Neuron (in vitro differentiated cells): ENCODE results near the gene ZNF780B.
A peak's percentile ranks its signal among the peaks of the same experiment; 100 is the strongest.
"Not testable (repeated sequence)": the region's sequence is repeated elsewhere in the genome, so short reads cannot be mapped to it uniquely, and the experiment has no call there.

Experiments
- H2AFZ ChIP-seq: one replicate; pipeline ENCODE4 v1.6.1; 2013; ENCODE audit warnings: low read depth, mild to moderate bottlenecking, inconsistent platforms, low read length, moderate library complexity
- H3K27me3 ChIP-seq: one replicate; pipeline ENCODE4 v1.6.1; 2013; ENCODE audit warnings: low read length; ENCODE audit not compliant: insufficient read depth
- H3K36me3 ChIP-seq: one replicate; pipeline ENCODE4 v1.6.1; 2013; ENCODE audit warnings: low read length; ENCODE audit not compliant: insufficient read depth
- H3K4me1 ChIP-seq: one replicate; pipeline ENCODE4 v1.6.1; 2013; ENCODE audit warnings: low read length; ENCODE audit not compliant: insufficient read depth
- H3K4me3 ChIP-seq: 2 replicates; pipeline ENCODE4 v1.5.1; 2013; ENCODE audit warnings: mild to moderate bottlenecking, low read length, moderate library complexity
- H3K9me3 ChIP-seq: one replicate; pipeline ENCODE4 v1.6.1; 2013; ENCODE audit warnings: low read length

The ZNF780B gene

DNA sequence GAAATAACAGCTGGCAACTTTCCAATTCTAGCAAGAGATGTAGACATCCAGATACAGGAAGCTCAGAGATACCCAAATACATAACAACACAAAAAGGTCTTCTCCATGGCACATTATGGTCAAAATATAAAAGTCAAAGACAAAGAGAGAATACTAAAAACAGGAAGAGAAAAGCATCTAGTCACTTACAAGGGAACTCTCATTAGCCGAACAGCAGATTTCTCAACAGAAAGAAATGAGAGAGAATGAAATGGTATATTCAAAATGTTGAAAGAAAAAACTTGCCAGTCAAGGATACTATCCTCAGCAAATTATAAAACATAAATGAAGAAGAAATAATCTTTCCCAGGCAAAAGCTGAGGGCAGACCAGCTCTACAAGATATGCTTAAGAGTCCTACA, 22.3 kb upstream of the ZNF780B start:
- Histone ChIP-seq H3K4me1 (no peaks in the 10 kb centered on the region), H3K27me3 (no peaks in the 10 kb centered on the region), H3K4me3 (no peak overlapping the region), H2AFZ (no peak overlapping the region), H3K9me3 (peaks cover 37% of the 10 kb centered on the region), H3K36me3 (peaks cover 76% of the 10 kb centered on the region)

DNA sequence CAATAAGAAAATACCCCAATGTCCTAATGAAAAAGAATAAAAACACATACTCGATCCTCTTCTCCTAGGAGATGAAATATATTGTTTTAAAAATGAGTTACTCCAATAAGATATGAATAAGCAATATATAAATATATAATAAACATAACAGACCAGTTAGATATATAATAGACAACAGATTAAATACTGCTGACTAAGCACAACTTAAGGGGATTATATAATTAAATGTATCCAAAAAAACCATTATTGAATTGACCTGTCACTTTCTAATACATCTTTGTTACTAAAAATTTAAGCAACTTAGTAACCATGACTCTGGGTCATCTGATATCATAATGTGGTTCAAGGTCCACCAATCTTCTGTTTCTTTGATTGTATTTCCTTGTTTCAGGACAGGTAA, 14.0 kb upstream of the ZNF780B start:
- Histone ChIP-seq H3K27me3 (no peaks in the 10 kb centered on the region), H3K9me3 (peaks cover 22% of the 10 kb centered on the region), H3K4me3 (no peak overlapping the region), H2AFZ (no peak overlapping the region), H3K36me3 (peaks cover 18% of the 10 kb centered on the region), H3K4me1 (peaks cover 3% of the 10 kb centered on the region)

DNA sequence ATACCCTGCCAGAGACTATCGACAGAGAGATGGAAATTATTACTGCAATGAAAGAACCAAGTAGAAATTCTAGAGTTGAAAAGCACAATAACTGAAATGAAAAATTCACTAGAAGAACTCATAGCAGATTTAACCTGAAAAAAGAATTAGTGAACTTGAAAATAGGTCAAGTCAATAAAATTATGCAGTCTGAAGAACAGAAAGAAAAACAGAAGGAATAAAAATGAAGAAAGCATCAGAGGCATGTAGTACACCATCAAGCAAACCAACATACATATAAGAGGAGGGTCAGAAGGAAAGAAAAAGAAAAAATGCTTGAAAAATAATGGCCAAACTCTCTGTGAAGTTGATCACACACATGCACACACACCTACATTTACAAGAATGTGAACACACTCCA, 3.6 kb upstream of the ZNF780B start:
- Histone ChIP-seq H3K36me3 (no peaks in the 10 kb centered on the region), H3K4me3 (no peak overlapping the region), H3K9me3 (peaks cover 11% of the 10 kb centered on the region), H3K4me1 (peaks cover 14% of the 10 kb centered on the region), H3K27me3 (no peaks in the 10 kb centered on the region), H2AFZ (no peak overlapping the region)

DNA sequence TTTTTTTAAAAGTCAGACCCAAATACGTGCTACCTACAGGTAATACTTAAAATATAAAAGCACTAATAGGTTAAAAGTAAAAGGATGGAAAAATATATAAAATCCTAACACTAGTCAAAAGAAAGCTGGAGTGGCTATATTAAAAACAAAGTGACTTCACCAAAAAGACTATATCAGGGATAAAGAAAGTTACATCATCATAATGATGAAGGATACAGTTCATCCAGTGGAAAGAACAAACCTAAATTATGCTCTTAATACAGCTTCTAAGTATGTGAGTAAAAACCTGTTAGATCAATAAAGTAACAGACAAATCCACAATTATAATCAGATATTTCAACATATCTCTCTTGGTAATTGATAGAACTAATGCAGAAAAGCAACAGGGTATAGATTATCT, 1.1 kb upstream of the ZNF780B start:
- H2AFZ ChIP-seq, result peak overlapping the region; percentile 89
- no peaks in the 10 kb centered on the region for H3K36me3 ChIP-seq
- H3K4me1 ChIP-seq, result peaks cover 17% of the 10 kb centered on the region
- H3K27me3 ChIP-seq, result no peaks in the 10 kb centered on the region
- peaks cover 11% of the 10 kb centered on the region for H3K9me3 ChIP-seq
- H3K4me3 ChIP-seq, result peak overlapping the region; percentile 67

DNA sequence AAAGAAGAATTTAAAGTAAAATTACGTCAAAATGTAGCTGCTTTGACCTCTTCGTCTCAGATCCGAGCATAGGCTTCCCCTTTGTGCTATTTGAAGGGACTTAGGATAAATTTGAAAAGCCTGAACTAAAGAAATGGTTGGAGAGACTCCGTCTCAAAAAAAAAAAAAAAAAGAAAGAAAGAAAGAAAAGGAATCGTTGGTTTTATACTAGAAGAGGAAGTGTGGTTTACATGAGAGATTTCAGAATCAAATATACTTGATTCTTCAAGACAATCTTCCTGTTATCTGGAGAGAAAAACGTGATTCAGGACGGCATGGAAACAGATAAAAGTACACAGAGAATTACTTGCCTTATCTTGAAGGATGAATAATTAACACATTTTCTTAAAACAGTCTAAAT, 474 bp upstream of the ZNF780B start:
- Histone ChIP-seq H3K9me3 (peaks cover 13% of the 10 kb centered on the region), H3K4me3 (peak overlapping the region; percentile 67), H3K4me1 (peaks cover 17% of the 10 kb centered on the region), H3K27me3 (no peaks in the 10 kb centered on the region), H2AFZ (peak overlapping the region; percentile 89), H3K36me3 (no peaks in the 10 kb centered on the region)

DNA sequence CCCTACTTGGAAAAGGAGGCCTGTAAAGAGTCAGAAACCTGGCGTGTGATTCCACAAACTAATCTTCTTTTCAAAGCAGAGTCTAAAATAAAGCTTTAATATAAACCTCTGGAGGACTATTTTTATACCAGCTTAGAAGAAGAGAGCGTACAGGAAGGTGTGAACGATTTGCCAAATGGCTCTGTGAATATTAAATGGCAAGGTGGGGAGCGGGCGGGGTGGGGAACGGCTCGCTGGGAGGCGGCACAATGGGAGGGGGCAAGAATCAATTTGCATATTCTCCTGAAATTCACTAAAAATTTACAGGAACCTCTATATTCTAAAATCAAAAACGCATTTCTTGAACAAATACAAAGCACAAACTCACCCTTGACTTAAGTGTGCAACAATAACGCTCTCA, 982 bp downstream of the ZNF780B start:
- H2AFZ ChIP-seq, result no peak overlapping the region
- peaks cover 19% of the 10 kb centered on the region for H3K9me3 ChIP-seq
- H3K36me3 ChIP-seq, result no peaks in the 10 kb centered on the region
- H3K4me1 ChIP-seq, result peaks cover 17% of the 10 kb centered on the region
- no peaks in the 10 kb centered on the region for H3K27me3 ChIP-seq
- peak overlapping the region; percentile 67 for H3K4me3 ChIP-seq

DNA sequence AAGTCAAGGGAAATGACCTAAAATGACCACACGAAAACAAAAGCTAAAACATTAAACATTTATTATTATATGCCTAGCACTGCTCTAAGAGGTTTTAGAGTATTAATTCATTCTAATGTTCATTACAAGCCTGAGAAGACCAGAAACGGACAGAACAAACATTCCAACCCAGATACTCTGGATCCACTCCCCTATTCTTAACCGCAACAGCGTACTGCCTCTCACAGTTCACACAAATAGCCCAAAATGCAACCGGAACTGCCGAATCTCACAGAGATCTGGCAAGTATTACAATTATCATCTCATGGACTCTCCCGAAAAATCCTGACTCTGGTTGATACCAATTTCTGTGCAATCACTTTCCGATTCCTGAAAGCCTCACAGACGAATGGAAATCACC, 1.4 kb downstream of the ZNF780B start:
- no peak overlapping the region for H2AFZ ChIP-seq
- H3K4me3 ChIP-seq, result peak overlapping the region; percentile 67
- H3K27me3 ChIP-seq, result no peaks in the 10 kb centered on the region
- H3K36me3 ChIP-seq, result peaks cover 1% of the 10 kb centered on the region
- H3K4me1 ChIP-seq, result peaks cover 17% of the 10 kb centered on the region
- peaks cover 15% of the 10 kb centered on the region for H3K9me3 ChIP-seq

DNA sequence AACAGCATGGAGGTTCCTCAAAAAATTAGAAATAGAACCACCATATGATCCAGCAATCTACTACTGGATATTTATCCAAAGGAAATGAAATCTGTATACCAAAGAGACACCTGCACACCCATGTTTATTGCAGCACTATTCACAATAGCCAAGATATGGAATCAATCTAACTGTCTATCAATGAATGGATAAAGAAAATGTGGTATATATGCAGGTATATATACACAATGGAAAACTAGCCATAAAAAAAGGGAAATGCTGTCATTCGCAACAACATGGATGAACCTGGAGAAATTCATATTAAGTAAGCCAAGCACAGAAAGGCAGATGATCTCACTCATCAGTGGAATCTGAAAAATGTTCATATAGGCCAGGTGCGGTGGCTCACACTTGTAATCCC, 2.5 kb downstream of the ZNF780B start:
- no peak overlapping the region for H2AFZ ChIP-seq
- no peaks in the 10 kb centered on the region for H3K27me3 ChIP-seq
- peaks cover 18% of the 10 kb centered on the region for H3K9me3 ChIP-seq
- peaks cover 10% of the 10 kb centered on the region for H3K36me3 ChIP-seq
- H3K4me3 ChIP-seq, result no peak overlapping the region
- H3K4me1 ChIP-seq, result peaks cover 17% of the 10 kb centered on the region

DNA sequence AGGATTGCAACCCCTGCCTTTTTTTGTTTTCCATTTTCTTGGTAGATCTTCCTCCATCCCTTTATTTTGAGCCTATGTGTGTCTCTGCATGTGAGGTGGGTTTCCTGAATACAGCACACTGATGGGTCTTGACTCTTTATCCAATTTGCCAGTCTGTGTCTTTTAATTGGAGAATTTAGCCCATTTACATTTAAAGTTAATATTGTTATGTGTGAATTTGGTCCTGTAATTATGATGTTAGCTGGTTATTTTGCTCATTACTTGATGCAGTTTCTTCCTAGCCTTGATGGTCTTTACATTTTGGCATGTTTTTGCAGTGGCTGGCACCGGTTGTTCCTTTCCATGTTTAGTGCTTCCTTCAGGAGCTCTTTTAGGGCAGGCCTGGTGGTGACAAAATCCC, 14.3 kb downstream of the ZNF780B start:
- H3K36me3 ChIP-seq, result peaks cover 26% of the 10 kb centered on the region
- H3K4me3 ChIP-seq, H3K4me1 ChIP-seq, H2AFZ ChIP-seq, H3K27me3 ChIP-seq: not testable (repeated sequence)
- peaks cover 30% of the 10 kb centered on the region for H3K9me3 ChIP-seq

DNA sequence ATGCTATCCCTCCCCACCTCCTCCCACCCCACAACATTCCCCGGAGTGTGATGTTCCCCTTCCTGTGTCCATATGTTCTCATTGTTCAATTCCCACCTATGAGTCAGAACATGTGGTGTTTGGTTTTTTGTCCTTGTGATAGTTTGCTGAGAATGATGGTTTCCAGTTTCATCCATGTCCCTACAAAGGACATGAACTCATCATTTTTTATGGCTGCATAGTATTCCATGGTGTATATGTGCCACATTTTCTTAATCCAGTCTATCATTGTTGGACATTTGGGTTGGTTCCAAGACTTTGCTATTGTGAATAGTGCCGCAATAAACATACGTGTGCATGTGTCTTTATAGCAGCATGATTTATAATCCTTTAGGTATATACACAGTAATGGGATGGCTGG, 18.0 kb downstream of the ZNF780B start:
- not testable (repeated sequence) for H3K4me3 ChIP-seq, H2AFZ ChIP-seq, H3K27me3 ChIP-seq, H3K4me1 ChIP-seq
- Histone ChIP-seq H3K9me3 (peaks cover 38% of the 10 kb centered on the region), H3K36me3 (peaks cover 38% of the 10 kb centered on the region)

DNA sequence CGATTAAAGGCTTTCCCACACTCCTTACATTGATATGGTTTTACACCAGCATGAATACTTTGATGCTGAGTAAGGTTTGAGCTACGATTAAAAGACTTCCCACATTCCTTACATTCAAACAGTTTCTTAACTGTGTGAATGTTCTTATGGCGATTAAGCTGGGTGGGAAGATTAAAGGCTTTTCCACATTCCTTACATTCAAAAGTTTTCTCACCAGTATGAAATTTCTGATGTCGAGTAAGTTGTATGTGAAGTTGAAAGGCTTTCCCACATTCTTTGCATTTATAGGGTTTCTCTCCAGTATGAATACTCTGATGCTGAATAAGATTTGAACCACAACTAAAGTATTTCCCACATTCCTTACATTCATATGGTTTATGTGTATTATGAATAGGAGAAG, 20.0 kb downstream of the ZNF780B start:
- Histone ChIP-seq H3K4me3 (no peak overlapping the region), H3K4me1 (no peaks in the 10 kb centered on the region), H3K36me3 (peaks cover 43% of the 10 kb centered on the region), H3K9me3 (peaks cover 46% of the 10 kb centered on the region), H2AFZ (no peak overlapping the region), H3K27me3 (no peaks in the 10 kb centered on the region)

DNA sequence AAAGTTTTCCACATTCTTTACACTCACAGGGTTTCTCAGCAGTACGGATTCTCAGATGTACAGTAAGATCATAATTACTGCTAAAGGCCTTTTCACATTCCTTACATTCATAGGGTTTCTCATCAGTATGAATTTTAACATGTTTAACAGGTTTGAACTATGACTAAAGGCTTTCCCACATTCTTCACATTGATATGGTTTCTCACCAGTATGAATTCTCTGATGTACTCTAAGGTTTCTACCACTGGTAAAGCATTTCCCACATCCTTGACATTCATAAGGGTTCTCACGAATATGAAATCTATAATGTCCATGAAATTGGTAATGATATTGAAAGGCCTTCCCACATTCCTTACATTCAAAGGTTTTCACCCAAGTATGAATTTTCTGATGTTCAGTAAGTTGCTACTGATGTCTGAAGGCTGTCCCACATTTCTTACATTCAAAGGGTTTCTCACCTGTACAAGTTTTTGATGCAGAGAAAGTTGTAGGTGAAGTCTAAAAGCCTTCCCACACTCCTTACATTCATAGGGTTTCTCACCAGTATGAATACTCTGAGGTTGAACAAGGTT, 22.0 kb downstream of the ZNF780B start:
- Histone ChIP-seq H3K27me3 (no peaks in the 10 kb centered on the region), H3K4me3 (no peak overlapping the region), H3K36me3 (peaks cover 43% of the 10 kb centered on the region), H3K9me3 (peaks cover 53% of the 10 kb centered on the region), H3K4me1 (no peaks in the 10 kb centered on the region), H2AFZ (no peak overlapping the region)

DNA sequence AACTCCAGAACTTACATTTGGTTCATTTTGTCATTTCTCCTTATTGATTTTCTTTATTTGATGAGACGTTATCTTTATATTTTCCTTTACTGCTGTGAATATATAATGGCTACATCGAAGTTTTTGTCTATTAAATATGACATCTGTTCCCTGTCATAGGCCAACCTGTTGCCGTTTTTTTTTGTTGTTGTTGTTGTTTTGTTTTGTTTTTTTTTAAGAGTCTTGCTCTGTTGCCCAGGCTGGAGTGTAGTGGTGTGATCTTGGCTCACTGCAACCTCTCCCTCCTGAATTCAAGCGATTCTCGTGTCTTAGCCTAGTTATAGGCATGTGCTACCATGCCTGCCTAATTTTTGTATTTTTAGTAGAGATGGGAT, 29.4 kb downstream of the ZNF780B start:
- H3K27me3 ChIP-seq, result no peaks in the 10 kb centered on the region
- H3K9me3 ChIP-seq, result peaks cover 36% of the 10 kb centered on the region
- no peaks in the 10 kb centered on the region for H3K4me1 ChIP-seq
- no peak overlapping the region for H2AFZ ChIP-seq
- H3K36me3 ChIP-seq, result peaks cover under 1% of the 10 kb centered on the region
- no peak overlapping the region for H3K4me3 ChIP-seq

DNA sequence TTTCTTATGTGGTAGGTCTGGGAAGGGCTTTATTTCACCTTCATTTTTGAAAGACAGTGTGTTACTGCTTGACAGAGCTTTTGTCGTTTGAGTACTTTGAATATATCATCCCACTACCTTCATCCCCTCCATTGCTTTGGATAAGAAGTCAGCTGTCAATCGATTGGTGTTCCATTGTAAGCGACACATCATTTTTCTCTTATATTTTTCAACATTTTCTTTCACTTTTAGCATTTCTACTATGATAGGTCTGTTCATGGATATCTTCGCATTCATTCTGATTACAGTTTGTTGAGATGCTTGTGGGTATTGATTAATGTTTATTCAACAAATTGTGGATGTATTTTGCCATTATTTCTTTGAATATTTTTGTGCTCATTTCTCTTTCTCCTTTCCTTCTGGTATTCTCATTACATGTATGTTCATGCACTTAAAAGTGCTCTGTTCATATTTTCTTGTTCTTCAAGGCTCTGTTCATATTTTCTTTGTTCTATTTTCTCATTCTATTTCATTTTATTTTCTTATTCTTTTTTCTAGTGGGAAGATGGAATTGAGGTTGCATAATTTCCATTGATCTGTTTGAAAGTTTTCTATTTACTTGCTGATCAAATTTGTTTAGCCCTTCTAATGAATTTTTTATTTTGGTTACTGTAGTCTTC, 30.0 kb downstream of the ZNF780B start:
- no peaks in the 10 kb centered on the region for H3K27me3 ChIP-seq
- no peak overlapping the region for H2AFZ ChIP-seq
- no peak overlapping the region for H3K4me3 ChIP-seq
- no peaks in the 10 kb centered on the region for H3K4me1 ChIP-seq
- H3K9me3 ChIP-seq, result peaks cover 34% of the 10 kb centered on the region
- no peaks in the 10 kb centered on the region for H3K36me3 ChIP-seq
